Measurements from ENCODE around the gene CBL.

The CBL gene

DNA sequence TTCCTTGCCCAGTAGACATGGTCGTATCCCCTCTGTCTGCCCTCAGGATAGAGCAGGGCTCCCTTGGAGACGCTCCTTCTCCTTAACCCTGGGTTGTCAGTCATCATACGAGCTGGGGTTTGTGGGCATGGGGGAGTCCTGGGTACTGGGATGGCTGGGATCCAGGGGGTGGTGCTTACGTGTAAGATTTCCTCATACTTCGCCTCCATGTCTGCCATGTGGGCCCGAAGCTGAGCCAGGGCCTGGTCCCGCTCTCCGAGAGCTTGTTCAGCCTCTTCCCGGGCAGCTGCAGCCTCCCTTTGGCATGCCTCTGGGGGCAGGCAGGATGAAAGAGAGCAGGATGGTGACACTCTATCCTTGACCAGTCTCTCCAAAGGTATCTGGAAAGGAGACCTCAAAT is 15.6 kb upstream of the CBL start:
- TF ChIP-seq EGR1 (IDR thresholded peaks at IDR 0.05) (no peak), ZBTB7A (IDR thresholded peaks at IDR 0.05; ENCODE audit: low read depth) (no peak), NFIC (IDR thresholded peaks at IDR 0.05) (no peak), TAF1 (IDR thresholded peaks at IDR 0.05; ENCODE audit: low read depth) (no peak), FOXM1 (IDR thresholded peaks at IDR 0.05; ENCODE audit: borderline replicate concordance, low read depth) (no peak)

DNA sequence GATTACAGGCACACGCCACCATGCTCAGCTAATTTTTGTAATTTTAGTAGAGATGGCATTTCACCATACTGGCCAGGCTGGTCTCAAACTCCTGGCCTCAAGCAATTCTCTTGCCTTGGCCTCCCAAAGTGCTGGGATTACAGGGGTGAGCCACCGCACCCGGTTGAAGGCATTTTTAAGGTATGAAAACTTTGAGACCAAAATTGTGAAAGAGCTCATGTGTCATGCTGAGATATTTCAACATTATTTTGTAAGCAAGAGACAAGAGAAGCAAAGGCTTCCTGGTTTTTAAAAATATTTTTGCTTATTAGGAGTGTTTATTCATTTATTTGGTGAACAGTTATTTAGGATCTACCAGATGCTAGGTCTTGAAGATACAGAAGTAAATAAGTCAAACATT is 14.0 kb upstream of the CBL start:
- TF ChIP-seq YY1 (IDR thresholded peaks at IDR 0.05; ENCODE audit: low read depth) (no peak), TCF12 (IDR thresholded peaks at IDR 0.05; ENCODE audit: low read depth) (no peak), RAD21 (IDR thresholded peaks at IDR 0.05; ENCODE audit: low read depth) (no peak), EP300 (IDR thresholded peaks at IDR 0.05; ENCODE audit: borderline replicate concordance) (no peak), TAF1 (IDR thresholded peaks at IDR 0.05; ENCODE audit: low read depth) (no peak), NFIC (IDR thresholded peaks at IDR 0.05) (no peak), CEBPB (IDR thresholded peaks at IDR 0.05) (no peak), CREB1 (IDR thresholded peaks at IDR 0.05; ENCODE audit: low read depth) (no peak), TEAD4 (IDR thresholded peaks at IDR 0.05) (no peak), FOXM1 (IDR thresholded peaks at IDR 0.05; ENCODE audit: borderline replicate concordance, low read depth) (no peak)
- TF ChIP-seq, protein P1, sequence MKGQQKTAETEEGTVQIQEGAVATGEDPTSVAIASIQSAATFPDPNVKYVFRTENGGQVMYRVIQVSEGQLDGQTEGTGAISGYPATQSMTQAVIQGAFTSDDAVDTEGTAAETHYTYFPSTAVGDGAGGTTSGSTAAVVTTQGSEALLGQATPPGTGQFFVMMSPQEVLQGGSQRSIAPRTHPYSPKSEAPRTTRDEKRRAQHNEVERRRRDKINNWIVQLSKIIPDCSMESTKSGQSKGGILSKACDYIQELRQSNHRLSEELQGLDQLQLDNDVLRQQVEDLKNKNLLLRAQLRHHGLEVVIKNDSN (IDR thresholded peaks at IDR 0.05) = no peak
- TF ChIP-seq, protein P2, sequence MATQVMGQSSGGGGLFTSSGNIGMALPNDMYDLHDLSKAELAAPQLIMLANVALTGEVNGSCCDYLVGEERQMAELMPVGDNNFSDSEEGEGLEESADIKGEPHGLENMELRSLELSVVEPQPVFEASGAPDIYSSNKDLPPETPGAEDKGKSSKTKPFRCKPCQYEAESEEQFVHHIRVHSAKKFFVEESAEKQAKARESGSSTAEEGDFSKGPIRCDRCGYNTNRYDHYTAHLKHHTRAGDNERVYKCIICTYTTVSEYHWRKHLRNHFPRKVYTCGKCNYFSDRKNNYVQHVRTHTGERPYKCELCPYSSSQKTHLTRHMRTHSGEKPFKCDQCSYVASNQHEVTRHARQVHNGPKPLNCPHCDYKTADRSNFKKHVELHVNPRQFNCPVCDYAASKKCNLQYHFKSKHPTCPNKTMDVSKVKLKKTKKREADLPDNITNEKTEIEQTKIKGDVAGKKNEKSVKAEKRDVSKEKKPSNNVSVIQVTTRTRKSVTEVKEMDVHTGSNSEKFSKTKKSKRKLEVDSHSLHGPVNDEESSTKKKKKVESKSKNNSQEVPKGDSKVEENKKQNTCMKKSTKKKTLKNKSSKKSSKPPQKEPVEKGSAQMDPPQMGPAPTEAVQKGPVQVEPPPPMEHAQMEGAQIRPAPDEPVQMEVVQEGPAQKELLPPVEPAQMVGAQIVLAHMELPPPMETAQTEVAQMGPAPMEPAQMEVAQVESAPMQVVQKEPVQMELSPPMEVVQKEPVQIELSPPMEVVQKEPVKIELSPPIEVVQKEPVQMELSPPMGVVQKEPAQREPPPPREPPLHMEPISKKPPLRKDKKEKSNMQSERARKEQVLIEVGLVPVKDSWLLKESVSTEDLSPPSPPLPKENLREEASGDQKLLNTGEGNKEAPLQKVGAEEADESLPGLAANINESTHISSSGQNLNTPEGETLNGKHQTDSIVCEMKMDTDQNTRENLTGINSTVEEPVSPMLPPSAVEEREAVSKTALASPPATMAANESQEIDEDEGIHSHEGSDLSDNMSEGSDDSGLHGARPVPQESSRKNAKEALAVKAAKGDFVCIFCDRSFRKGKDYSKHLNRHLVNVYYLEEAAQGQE (IDR thresholded peaks at IDR 0.05; ENCODE audit: low read depth) = no peak

DNA sequence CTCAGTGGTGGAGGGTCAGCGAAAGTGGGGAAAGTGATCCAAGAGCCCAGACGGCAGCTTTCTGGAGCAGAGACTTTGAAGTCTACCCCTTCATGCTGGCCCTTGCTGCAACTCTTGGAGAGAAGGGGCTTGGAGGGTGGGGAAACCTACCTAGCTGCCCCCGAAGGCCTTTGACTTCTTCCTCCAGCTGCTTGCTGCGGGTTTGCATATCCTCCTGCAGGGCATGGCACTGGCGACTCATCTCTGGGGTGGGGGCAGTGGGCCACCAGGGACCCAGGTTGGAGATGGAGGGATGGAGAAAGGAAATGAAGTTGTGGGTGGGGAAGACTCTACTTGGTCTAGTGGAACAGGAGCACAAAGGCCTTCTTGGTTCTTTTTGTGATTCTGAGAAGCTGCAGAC is 13.1 kb upstream of the CBL start:
- TF ChIP-seq EGR1 (IDR thresholded peaks at IDR 0.05) (no peak), TAF1 (IDR thresholded peaks at IDR 0.05; ENCODE audit: low read depth) (no peak), TCF12 (IDR thresholded peaks at IDR 0.05; ENCODE audit: low read depth) (no peak), FOXM1 (IDR thresholded peaks at IDR 0.05; ENCODE audit: borderline replicate concordance, low read depth) (no peak), ZBTB7A (IDR thresholded peaks at IDR 0.05; ENCODE audit: low read depth) (no peak), RAD21 (IDR thresholded peaks at IDR 0.05; ENCODE audit: low read depth) (no peak), YY1 (IDR thresholded peaks at IDR 0.05; ENCODE audit: low read depth) (no peak), TEAD4 (IDR thresholded peaks at IDR 0.05) (no peak), CEBPB (IDR thresholded peaks at IDR 0.05) (no peak)
- TF ChIP-seq, protein P2 (IDR thresholded peaks at IDR 0.05; ENCODE audit: low read depth) = no peak

DNA sequence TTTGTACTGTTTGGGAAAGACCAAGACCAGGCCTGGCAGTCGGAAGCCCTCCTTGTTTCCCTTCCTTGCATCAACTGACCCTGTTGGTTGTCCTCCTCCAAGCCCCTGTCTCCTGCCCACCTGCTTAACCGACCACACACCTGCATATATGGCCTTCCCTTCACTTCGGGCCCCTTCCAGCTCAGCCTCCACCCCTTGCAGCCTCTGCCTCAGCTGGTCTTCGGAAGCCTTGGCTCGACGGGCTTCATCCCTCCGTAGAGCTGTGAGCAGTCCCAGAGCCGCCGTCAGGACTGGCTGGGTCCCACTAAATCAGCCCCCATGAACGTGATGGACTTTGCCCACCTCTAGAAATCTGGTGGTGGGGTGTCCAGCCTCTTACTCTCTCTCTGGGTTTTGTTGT is 12.5 kb upstream of the CBL start:
- TF ChIP-seq EP300 (IDR thresholded peaks at IDR 0.05; ENCODE audit: borderline replicate concordance) (no peak), ZBTB7A (IDR thresholded peaks at IDR 0.05; ENCODE audit: low read depth) (no peak), FOXM1 (IDR thresholded peaks at IDR 0.05; ENCODE audit: borderline replicate concordance, low read depth) (no peak), EGR1 (IDR thresholded peaks at IDR 0.05) (no peak), CREB1 (IDR thresholded peaks at IDR 0.05; ENCODE audit: low read depth) (no peak), TCF12 (IDR thresholded peaks at IDR 0.05; ENCODE audit: low read depth) (no peak), YY1 (IDR thresholded peaks at IDR 0.05; ENCODE audit: low read depth) (no peak), RAD21 (IDR thresholded peaks at IDR 0.05; ENCODE audit: low read depth) (no peak), TAF1 (IDR thresholded peaks at IDR 0.05; ENCODE audit: low read depth) (no peak), TEAD4 (IDR thresholded peaks at IDR 0.05) (no peak)
- TF ChIP-seq, protein P3, sequence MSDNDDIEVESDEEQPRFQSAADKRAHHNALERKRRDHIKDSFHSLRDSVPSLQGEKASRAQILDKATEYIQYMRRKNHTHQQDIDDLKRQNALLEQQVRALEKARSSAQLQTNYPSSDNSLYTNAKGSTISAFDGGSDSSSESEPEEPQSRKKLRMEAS (IDR thresholded peaks at IDR 0.05) = no peak
- TF ChIP-seq, protein P1 (IDR thresholded peaks at IDR 0.05) = no peak

DNA sequence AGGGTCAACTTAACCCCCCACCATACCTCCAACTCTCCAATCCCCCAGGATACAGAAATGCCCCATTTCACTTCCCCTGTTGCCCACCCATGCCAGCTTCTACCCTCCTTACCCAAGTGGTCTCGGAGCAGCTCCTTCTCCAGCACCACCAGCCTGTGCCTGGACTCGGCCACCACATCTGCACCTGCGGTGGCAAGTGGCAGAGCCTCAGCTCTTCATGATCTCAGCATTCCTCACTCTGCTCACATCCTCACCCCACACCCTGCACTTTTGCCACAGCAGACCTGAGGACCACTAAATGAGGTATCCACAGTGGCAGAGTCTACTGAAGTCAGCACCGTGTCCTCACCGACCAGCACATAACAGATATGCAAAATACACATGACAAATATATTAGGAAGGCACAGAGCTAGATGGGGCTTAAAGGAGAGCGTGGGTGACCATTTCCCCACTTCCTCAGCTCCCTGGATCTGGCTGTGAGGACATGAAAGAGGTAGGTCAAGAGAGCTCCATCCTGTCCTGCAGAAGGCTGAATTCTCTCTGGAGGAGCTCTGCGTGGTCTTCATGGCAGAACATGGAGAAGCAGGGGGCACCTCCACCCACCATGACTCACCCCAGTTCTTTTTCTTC is 11.2 kb upstream of the CBL start:
- TF ChIP-seq CEBPB (IDR thresholded peaks at IDR 0.05) = no peak
- TF ChIP-seq TAF1 (IDR thresholded peaks at IDR 0.05; ENCODE audit: low read depth) = no peak
- no peak for TF ChIP-seq ZBTB7A (IDR thresholded peaks at IDR 0.05; ENCODE audit: low read depth)
- no peak for TF ChIP-seq TEAD4 (IDR thresholded peaks at IDR 0.05)
- TF ChIP-seq, protein P2 (IDR thresholded peaks at IDR 0.05; ENCODE audit: low read depth) = no peak
- no peak for TF ChIP-seq FOXM1 (IDR thresholded peaks at IDR 0.05; ENCODE audit: borderline replicate concordance, low read depth)
- no peak for TF ChIP-seq NFIC (IDR thresholded peaks at IDR 0.05)
- TF ChIP-seq RAD21 (IDR thresholded peaks at IDR 0.05; ENCODE audit: low read depth) = no peak
- no peak for TF ChIP-seq EP300 (IDR thresholded peaks at IDR 0.05; ENCODE audit: borderline replicate concordance)
- TF ChIP-seq, protein P3 (IDR thresholded peaks at IDR 0.05) = no peak
- TF ChIP-seq YY1 (IDR thresholded peaks at IDR 0.05; ENCODE audit: low read depth) = no peak
- TF ChIP-seq EGR1 (IDR thresholded peaks at IDR 0.05) = no peak
- TF ChIP-seq, protein P1 (IDR thresholded peaks at IDR 0.05) = no peak
- TF ChIP-seq TCF12 (IDR thresholded peaks at IDR 0.05; ENCODE audit: low read depth) = no peak
- TF ChIP-seq CREB1 (IDR thresholded peaks at IDR 0.05; ENCODE audit: low read depth) = no peak

Data from Ishikawa (cell line).